NCI-H446 (cell line): ENCODE data around the gene KAT6B.
A peak's percentile ranks its signal among the peaks of the same experiment; 100 is the strongest.

Experiments used
- DNase-seq, 2 experiments: peaks; one replicate each; lab custom pipeline; 2025; lab: John Stamatoyannopoulos, UW

Gene KAT6B

DNA sequence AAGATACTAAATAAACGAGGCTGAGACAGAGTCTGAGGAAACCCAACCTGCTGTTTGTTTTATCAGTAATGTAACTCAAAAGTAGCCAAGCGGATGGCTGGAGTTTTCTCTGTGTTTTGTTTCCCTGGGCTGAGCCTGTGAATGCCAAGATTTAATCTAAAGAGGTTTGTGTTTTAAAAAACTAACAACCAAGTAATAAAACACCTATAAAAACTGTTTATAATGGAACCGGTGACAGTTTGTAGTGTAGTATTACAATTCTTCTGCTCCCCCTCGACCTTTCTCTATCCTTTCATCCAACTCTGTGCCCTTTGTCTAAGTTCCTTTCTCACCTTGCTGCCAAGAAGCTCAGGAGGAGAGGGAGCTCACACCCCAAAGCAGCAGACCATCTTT lies 2.6 kb upstream of the KAT6B start:
- DNase-seq, result no peak

DNA sequence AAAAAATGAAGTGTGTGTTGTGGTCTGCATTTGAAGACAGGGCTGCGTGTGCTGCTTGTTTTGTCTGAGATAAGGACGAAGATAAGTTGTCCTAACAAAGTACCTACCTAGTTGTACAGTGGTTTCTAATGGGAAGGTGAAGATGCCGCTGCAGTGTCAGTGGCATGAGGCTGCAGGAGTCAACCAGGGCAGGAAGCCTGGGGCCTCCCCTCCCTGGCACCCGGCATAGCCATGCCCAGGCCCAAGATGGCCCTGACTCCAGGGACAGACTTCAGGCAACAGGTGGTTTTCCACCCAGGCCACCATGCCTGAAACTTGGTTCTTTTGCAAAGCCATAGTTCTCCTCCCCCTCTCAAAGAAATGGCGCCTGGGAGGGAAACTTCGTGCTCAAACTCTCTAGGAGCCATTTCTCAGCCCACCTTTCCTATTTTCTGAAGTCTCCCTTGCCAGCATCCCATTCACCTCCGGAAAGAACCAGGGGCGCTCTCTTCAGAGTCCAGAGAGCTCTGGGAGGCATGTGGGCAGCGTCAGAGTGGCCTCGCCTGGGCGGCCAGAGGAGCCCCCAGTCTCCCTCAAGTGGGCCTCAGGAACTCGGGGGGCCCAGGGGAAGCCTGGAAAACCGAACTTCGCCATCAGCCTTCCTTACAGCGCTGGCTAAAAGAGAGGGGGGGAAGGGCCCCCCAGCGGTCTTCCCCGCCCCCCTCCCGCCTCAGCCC lies 2.1 kb upstream of the KAT6B start:
- no peak for DNase-seq

DNA sequence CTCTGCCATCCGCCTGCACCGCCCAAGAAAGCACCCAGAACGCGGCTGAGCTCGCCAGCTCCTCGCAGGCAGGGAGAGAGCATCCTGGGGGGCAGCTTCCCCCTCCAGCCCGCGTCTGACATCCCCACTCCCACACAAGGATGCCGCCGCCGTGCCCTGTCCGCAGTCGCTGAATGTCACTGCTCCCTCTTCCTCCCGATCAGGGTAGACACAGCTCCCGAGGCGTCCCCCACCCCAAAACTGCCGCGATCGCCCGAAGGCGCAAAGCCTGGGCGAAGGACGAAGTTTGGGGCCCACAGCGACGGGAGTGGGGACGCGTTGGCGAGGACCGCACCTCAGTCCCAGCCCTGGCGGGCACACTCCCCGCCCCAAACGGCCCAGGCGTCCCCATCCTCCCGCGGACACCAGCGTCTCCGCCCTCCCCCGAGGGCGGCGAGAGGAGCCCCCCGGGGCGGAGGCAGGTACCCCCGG lies 1.5 kb upstream of the KAT6B start:
- no peak for DNase-seq

DNA sequence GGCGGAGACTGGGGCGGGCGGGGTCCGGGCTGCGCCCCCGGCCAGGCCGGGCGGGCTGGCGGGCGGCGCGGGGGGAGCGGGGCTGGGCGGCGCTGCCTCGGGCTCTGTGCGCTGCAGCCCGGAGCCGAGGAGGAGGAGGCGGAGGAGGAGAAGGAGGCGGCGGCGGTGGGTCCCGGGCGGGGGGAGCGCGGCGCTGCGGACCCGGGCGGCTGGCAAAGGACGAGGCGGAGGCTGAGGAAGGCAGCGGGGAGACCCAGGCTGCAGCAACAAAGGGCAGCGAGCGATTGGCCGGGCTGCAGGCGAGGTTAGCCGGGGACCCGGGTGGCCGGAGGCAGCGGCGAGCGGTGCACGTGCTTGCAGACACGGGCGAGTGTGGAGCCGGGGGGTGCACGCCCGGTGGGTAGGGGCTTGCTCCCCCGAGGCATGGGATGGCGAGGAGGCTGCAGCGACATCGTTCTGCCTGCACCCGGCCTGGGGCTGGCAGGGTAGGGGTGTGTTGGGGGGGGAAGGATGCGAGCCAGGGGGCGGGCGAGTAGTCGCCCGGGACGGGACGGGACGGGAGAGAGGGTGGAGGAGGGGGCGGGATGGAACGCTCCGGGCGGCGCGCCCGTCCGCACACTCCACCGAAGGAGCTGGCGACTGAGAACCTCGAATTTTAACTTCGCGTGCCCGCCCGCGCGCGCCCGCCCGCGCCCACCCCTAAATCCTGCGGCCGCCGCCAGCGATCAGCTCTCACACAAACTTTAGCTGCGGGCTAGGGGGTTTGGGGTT lies 844 bp upstream of the KAT6B start:
- DNase-seq, result no peak

DNA sequence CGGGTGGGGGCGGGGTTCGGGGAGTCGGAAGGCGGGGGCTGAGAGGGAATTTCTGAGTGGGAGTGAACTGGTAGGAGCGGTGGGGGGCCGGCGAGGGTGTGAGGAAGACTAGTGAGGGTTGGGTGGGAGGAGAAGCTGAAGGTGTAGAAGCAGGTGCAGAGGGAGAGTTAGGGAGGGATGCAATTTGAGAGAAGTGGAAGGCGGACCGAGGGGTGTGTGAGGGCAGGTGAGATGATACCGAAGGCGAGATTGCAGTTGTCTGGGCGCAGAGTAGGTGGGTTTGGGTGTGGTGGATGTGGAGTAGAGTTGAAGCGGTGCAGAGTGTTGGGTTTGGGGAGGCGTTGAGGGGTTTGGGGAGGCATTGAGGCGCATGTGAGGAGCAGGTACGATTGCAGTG lies 643 bp downstream of the KAT6B start:
- DNase-seq, result no peak

DNA sequence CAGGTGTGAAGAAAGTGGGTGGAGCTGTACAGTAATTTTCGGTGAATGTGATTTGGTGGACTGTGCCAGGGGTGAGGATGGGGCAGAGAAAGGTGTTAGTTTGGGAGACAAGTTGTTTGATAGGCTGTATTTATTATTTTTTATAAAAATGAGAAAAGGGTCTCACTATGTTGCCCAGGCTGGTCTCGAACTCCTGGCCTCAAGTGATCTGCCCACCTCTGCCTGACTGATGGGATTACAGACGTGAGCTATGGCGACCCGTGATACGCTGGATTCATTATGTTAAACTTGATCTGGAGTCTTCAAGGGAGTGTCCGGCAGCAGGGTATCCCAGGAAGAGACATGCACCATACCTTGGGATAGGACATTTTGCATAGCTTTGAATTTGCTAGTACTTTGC lies 1.3 kb downstream of the KAT6B start:
- no peak for DNase-seq

DNA sequence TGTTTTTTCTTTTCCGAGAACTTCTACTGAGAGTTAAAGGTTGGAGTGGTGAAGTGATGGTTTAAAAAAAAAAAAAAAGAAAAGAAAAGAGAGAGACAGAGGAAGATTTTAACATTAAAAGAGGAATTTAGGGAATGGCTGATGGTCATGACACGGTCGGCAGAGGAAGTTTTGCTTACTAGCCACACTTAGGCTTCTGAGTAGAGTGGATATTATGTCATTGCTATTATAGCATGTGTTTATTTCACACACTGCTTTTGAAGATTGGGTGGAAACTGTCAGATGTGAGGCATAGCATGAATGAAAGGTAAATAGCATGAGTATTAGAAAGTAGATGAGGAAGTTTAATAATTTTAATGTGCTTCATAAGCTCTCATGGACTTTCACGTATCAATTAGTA lies 2.5 kb downstream of the KAT6B start:
- no peak for DNase-seq

DNA sequence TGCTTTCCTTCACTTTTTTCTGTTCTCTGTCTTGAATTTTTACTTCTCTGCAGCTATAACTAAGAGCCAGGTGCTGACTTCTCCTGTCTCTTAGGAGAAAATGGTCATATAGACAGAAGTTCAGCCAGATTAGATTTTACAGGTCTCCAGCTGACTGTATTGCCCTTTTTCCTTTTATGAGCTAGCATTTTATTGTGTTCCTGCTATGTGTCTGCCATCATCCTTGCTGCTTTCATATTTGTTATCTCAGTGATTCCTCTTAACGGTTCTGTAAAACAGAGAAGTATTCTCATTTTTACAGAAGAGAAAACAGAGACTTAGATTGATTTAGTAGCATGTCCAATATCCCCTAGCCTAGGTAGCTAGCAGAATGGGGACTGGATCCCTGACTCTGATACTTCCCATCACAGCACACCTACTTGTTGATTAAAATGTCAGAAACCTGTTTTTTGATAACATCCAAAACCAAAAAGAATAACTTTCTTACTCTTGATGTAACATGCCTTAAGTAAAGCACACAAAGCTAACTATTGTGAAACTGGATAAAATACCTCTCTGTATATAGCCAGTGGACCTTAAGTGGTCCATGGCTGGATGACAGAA lies 5.2 kb downstream of the KAT6B start:
- no peak for DNase-seq

DNA sequence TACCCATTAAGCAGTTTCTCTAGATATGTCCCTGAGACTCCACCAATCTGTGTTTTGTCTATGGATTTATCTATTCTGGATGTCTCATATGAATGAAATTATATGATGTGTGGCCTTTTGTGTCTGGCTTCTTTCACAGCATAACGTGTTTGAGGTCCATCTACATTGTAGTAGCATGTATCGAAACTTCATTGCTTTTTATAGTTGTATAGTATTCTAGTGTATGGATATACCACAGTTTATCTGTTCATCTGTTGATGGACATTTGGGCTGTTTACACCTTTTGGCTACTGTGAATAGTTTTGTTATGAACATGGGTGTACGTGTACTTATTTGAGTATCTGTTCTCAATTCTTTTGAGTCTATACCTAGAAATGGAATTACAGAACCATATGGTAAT lies 9.6 kb downstream of the KAT6B start:
- DNase-seq, result no peak

DNA sequence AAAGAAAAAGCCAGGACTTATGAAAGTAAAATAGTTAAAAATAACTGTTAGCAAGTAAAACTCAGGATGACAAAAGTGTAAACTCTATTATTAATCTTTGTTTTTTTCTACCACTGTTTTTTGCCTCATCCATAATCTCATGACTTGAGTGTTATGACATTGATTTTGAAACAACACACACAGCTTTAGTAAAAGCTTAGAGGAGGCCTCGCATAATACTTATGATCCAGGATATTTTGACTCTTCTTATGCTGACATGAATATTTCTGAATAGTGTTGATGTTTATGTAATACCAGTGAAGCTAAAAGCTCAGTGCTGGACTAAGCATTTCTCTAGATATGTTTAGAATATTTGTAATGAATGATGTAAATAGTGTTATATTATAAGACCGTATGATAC lies 10.5 kb downstream of the KAT6B start:
- no peak for DNase-seq

DNA sequence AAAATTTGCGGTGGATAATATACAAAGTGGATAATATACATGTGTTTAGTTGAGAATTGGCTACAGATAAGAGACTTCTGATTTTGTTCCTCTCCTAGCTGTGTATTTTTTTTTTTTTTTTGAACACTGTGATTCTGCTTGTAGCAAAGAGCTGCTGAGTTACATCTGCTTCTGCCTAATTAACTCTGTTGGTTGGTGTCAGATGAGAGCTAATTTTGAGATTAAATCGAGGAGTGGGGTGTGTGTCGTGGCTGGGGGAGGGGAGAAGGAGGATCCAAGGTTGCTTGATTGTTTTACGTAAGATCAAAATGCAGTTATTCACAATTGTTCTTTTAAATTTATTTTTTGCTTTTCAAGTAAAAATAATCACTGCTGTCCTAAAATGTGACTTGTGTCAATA lies 11.3 kb downstream of the KAT6B start:
- DNase-seq, result no peak

DNA sequence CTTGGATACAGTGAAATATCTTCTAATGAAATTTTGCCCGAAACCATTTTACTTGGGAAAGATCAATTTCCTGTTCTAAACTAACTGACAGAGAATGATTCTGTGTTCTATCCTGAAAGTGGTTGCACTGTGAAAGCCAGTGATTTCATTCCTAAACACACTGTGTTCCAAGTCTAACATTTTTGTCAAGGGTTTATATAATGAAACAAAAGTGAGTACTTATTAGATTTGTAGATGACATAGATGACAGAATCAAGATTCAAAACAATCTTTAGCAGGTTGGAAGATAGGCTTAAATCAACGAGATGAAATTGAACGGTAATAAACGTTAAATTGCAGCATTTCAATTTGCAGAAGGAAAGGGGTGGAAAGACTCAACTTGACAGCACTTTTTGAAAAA lies 13.3 kb downstream of the KAT6B start:
- DNase-seq, result no peak

DNA sequence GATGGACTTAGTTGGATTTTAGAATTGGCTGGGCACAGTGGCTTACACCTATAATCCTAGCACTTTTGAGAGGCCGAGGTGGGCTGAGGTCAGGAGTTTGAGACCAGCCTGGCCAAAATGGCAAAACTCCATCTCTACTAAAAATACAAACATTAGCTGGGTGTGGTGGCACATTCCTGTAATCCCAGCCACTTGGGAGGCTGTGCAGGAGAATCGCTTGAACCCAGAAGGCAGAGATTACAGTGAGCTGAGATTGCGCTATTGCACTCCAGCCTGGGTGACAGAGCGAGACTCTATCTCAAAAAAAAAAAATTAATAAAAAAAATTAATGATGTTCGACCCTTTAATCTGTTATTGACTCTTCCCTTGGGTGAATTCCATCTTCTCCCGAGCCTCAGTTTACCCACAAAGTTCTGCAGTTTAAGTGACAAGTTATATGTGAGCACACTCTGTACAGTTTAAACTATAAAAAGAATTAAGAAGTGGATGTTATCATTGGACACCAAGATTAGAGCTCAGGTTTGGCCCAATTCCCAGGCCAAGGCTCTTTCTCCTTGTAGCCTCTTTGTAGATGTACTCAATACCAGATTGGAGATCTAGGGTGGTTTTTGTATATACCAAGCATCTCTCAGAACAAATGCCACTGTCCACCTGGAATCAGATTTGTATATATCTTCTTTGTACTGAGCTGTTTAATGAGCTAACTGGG lies 15.0 kb downstream of the KAT6B start:
- DNase-seq, result no peak

DNA sequence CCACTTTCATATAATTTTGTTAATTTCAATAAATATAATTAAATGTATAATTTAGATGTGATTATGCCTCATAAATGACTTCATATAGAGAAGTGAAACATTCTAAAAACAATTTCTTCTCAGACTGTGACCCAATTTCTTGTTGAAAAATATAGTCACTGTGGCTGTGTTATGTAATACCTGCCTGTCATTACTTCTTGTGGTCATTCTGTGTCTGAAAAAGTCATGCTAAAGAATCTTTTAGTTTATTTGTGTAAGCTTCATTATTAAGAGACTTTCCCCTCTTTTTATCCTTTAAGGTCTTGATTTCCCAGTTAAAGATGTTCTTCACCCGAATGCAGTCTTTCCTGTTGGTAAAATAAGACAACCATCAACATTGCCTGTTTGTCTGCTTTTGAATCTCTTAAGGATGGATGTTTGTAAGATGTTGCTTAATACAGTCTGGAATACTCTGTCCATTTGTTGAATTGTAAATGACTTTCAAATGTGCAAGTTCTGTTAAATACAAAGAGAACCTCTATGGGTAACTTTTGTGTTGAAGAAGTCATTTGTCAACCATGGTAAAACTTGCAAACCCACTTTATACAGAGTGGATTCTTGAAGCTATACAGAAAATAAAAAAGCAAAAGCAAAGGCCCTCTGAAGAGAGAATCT lies 16.0 kb downstream of the KAT6B start:
- DNase-seq, result no peak

DNA sequence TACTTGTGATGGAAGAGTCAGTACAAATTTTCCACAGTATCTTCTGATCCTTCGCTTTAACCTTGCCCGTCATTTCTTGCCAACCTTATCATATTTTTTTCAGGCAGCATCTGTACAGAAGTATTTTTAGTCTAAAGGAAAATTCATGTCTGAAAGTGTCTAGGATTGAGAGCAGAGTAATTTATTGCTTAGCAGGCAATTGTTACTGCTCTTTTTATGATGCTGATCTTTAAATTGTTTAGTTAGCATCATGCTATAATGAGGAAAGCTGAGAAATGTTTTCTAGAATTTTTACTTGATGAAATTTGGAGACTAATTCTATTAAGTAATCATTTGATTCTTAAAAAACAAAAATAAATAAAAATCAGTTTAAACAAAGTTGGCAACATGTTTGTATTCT lies 20.6 kb downstream of the KAT6B start:
- no peak for DNase-seq

DNA sequence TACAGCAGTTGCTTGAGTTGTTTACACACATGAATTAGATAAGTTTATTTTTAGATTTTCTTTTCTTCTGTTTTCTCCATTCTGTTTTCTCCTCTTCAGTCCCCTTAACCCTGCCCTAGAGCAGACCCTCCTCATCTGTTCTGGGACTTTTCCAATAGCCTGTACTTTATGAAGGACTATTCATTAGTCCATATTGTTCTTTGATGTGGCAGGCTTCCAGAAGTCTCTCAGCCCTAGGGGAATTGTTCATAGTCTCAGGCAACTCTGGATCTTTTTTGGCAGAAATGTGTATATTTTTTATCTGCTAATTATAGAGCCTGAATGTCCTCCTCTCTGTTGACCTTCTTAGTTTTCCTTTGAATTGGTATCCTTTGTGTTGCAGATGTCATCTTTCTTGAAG lies 25.4 kb downstream of the KAT6B start:
- peak; percentile 30 to 56 for DNase-seq

DNA sequence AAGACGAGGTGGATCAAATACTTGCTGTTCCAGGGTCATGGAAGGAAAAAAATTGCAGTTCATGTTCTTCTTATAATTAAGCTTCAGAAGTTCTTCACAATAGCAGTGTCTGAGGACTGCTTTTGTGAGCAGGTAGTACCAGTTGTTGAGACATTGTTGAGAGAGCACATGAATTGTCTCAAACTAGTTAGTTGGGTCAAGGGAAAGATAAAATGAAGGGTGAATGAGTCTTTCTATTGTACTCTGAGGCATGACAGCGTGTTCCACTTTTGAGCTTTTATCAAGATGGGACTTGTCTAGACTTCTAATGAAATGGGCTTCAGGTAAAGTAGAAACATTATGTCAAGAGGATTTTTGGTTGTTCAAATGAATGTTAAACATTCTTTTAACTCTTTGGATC lies 26.0 kb downstream of the KAT6B start:
- DNase-seq, result no peak

DNA sequence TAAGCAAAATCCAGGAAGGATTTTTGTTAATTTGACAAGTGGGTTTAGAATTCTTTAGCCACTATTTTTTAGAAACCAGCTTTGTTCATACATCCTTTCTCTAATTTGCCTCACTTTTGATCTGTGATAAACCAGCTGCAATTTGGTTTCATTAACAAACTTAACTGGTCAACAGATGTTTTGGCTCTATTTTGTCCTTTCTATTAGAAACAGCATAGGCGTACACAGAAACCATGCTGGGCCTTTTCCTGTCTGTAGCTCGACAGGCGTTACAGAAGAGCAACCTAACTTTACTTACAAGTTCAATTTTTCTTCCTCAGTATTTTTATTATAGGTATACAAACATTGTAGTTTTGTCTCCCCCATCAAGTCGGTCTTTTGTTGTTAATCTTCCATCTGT lies 28.2 kb downstream of the KAT6B start:
- DNase-seq, result no peak

DNA sequence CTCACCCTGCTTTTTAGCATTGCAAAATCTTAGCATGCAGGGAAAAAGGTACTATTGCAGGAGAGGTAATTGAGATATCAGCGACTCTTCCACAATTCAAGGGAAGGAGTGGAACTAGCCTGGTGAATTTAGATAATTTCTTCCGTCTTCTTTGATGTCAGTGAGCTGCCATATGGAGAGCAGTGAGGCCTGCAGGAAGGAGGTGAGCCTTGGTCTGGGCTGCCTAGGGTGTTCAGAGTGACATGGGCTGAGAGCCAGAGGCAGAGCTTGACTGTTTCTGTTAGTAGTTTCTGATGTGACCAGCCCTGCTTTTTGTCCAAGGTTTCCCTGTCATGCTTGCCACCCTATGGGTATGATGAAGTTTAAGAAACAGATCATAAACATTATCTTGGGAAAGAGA lies 28.6 kb downstream of the KAT6B start:
- DNase-seq, result peak in 1 of 2 experiments; percentile 46

DNA sequence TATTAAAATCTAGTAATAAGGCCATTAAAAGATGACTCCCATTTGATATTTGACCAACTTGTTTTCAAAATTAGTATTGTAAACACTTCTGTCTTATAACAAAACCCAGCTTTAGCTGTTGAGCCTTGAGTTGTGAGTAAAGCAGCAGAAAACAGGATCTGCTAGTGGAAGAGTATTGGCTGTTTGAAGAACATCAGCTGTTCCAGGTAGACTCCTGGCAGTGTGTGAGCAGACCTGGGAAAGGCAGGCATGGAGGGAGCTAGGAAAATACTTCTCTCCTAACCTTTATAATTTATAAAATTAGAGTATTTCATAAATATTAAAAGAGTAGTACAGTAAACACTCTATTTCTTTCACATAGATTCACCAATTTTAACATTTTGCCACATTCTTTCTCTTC lies 29.0 kb downstream of the KAT6B start:
- no peak for DNase-seq

DNA sequence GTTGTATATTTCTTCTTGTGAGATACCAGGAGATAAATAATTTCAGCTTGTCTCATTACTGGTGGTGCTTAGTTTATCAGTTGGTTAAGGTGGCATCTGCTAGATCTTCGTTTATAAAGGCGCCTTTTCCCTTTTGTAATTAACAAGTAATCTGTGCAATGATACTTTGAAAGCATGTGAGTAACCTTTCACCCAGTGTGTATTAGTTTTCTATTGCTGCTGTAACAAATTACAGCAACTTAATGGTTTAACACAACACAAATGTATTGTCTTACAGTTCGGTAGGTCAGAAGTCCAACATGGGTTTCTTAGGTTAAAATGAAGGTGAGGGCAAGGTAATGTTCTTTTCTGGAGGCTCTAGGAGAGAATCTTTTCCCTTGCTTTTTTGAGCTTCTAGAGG lies 30.5 kb downstream of the KAT6B start:
- no peak for DNase-seq

DNA sequence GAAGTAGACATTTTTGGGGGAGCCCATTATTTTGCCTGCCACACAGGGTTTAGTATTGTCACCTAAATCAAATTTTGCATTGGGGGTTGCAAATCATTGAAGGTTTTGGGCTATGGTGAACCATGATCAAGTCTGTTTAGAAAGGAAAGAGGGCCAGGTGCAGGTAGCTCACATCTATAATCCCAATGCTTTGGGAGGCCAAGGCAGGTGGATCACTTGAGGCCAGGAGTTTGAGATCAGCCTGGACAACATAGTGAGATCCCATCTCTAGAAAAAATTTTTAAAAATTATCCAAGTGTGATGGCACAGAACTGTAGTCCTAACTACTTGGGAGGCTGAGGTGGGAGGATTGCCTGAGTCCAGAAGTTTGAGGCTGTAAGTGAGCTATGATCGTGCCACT lies 31.2 kb downstream of the KAT6B start:
- no peak for DNase-seq
